Measurements from ENCODE around the gene NACC2. TPM values are rescaled to one million over a fixed set of nuclear protein-coding genes. Genes with fewer than 3 reads are reported as not detected.

Gene NACC2
- total and polyA plus RNA-seq, 2 of the 8 experiments (the other 6 are each of a cell fraction or from before 2014, with no cell fraction given): 8.3 to 14.0 TPM

DNA sequence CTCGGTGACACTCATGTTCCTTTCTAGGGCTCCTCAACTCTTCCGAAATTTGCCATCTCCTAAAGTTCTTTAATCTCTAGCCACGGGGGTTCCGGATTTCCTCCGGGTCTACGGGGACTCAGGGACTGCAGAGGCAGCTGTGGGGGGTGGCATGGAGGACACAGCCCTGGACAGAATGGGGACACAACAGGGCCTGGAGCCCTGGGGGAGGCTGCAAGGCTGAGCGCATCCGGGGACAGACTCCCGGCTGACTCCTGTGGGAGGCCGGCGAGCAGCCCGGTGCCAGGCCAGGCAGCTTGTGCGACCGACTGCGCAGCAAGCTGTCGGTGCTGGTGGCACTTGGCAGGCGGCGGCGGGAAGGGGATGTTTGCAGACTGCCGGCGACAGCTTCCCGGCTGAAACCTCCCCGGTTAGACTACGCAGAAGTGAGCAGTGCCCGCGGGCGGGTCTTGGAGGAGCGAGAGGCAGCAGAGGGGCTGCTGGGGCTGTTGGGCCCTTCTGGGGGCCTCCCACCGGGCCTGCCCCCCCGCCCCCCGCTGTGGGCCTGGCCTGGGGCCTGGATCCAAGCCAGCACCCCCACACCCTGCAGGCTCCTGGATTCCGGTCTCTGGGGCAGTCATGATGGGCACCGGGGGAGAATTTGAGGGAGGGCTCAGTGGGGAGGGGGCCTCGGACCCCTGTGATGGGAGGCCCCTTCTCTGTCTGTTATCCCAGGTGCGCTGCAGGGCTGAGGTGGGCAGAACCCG lies 105.2 kb downstream of the NACC2 start:
- H3K4me3 ChIP-seq (ENCODE audit: extremely low read depth in 1 of 4, insufficient read depth in 2 of 4, low read depth in 3 of 4, low read length in 4 of 4): no peak overlapping the region
- CTCF ChIA-PET (ENCODE audit: partially characterized antibody): interaction anchor here (0.8 to 3.9 kb wide), 13 partner anchors 13 to 154 kb away, joined by 3 to 16 read pairs (median 3); no protein-coding TSS in a partner anchor
- H2AK5ac ChIP-seq (ENCODE audit: low read depth, low read length): no peak overlapping the region
- TF ChIP-seq NANOG (IDR thresholded peaks at IDR 0.05; ENCODE audit: insufficient read depth, low read depth, low read length, poor library complexity, severe bottlenecking) (no peak), POU5F1 (IDR thresholded peaks at IDR 0.05; ENCODE audit: low read depth, low read length) (no peak), RNF2 (IDR thresholded peaks at IDR 0.05; ENCODE audit: borderline replicate concordance, low read depth, low read length, missing control alignments, poor library complexity, severe bottlenecking) (no peak), YY1 (IDR thresholded peaks at IDR 0.05; ENCODE audit: low read depth, low read length) (no peak), POLR2A (IDR thresholded peaks at IDR 0.05; ENCODE audit: control extremely low read depth in 1 of 2, low read depth in 2 of 2, low read length in 2 of 2) (no peak), CHD2 (IDR thresholded peaks at IDR 0.05; ENCODE audit: low read length) (no peak), CEBPB (IDR thresholded peaks at IDR 0.05; ENCODE audit: low read depth, low read length) (no peak), POLR2AphosphoS5 (IDR thresholded peaks at IDR 0.05; ENCODE audit: low read depth, low read length) (no peak), TAF7 (optimal IDR thresholded peaks at IDR 0.05; ENCODE audit: borderline replicate concordance, low read depth, low read length) (no peak)

More for the DNA sequence above, 105.2 kb downstream of the NACC2 start:
- Histone ChIP-seq H2BK15ac (ENCODE audit: low read length) (no peak overlapping the region), H3K56ac (replicated peaks; ENCODE audit: insufficient read length, low read depth, low read length) (no peak overlapping the region), H2BK5ac (ENCODE audit: low read depth, low read length) (no peak overlapping the region), H3K23me2 (ENCODE audit: low read depth, low read length) (no peaks in the 10 kb centered on the region; the same call in 1 of the 2 replicates), H4K20me1 (replicated peaks in 1 of 2; ENCODE audit: control insufficient read depth in 1 of 2, insufficient read depth in 2 of 2, low read length in 2 of 2) (no peaks in the 10 kb centered on the region), H3K27me3 (replicated peaks in 1 of 4; ENCODE audit: control insufficient read depth in 3 of 4, extremely low read depth in 1 of 4, insufficient read depth in 3 of 4, low read length in 3 of 4) (no peaks in the 10 kb centered on the region), H2BK120ac (replicated peaks; ENCODE audit: low read depth, low read length) (no peak overlapping the region), H3K14ac (ENCODE audit: insufficient read length) (no peak overlapping the region), H3K27ac (ENCODE audit: low read depth, low read length) (no peak overlapping the region), H3K4ac (replicated peaks; ENCODE audit: insufficient read length, low read depth, low read length) (no peak overlapping the region), H3K79me2 (ENCODE audit: control insufficient read depth in 1 of 2, insufficient read depth in 2 of 2, low read length in 2 of 2) (no peaks in the 10 kb centered on the region), H2AFZ (ENCODE audit: low read length) (no peak overlapping the region), H3K18ac (ENCODE audit: extremely low read depth, low read length) (no peak overlapping the region; the same call in 1 of the 2 replicates), H3K4me1 (replicated peaks in 1 of 4; ENCODE audit: control insufficient read depth in 3 of 4, insufficient read depth in 4 of 4, low read length in 3 of 4) (peaks cover 9 to 34% (median 27%) of the 10 kb centered on the region in 4 experiments), H4K8ac (ENCODE audit: extremely low read depth, insufficient read depth, low read length) (no peak overlapping the region; the same call in 1 of the 2 replicates), H2BK20ac (ENCODE audit: low read length) (0 out of 2 replicates have a peak overlapping the region, but pooled peaks have one; percentile 48), H4K91ac (replicated peaks; ENCODE audit: insufficient read length, low read length) (no peak overlapping the region), H4K5ac (ENCODE audit: insufficient read length, low read depth, low read length) (no peak overlapping the region), H3K79me1 (ENCODE audit: low read depth, low read length) (no peaks in the 10 kb centered on the region), H3K36me3 (ENCODE audit: control insufficient read depth in 2 of 4, insufficient read depth in 4 of 4, low read length in 3 of 4) (no peaks in the 10 kb centered on the region), H3K9ac (replicated peaks in 1 of 4; ENCODE audit: extremely low read depth in 1 of 4, low read depth in 3 of 4, low read length in 3 of 4) (no peak overlapping the region), H3K23ac (ENCODE audit: insufficient read length) (no peak overlapping the region), H3K4me2 (ENCODE audit: insufficient read depth in 1 of 2, low read depth in 2 of 2, low read length in 2 of 2) (no peak overlapping the region), H3K9me3 (ENCODE audit: insufficient read depth in 2 of 2, low read depth in 1 of 2, low read length in 1 of 2) (no peaks in the 10 kb centered on the region), H2BK12ac (ENCODE audit: low read depth, low read length) (peak overlapping the region; percentile 27; the same call in 1 of the 2 replicates)
- 78% methylated on average over 32 of the region's 36 CpGs; no CpG with 5 or more reads in 1 of the 2 experiments for WGBS, 2 experiments (ENCODE audit: extremely low coverage in 1 of 2, insufficient coverage in 1 of 2, insufficient read length in 1 of 2, insufficient replicate concordance in 2 of 2, low coverage in 1 of 2, low lambda C conversion rate in 2 of 2, missing lambda C conversion rate in 1 of 2)
- FAIRE-seq (no peak), DNase-seq (ENCODE audit: low read depth in 1 of 2, low spot score in 2 of 2) (no peak)
- POLR2A ChIA-PET (ENCODE audit: partially characterized antibody): interaction anchor here (1.0 to 1.4 kb wide), 3 partner anchors 61 to 128 kb away, joined by 3 to 5 read pairs (median 3); no protein-coding TSS in a partner anchor
